ENCODE data around the gene PPARA. TPM values are rescaled to one million over a fixed set of nuclear protein-coding genes. Genes with fewer than 3 reads are reported as not detected.

The PPARA gene
- total and polyA plus RNA-seq, 2 experiments from 2014 or later, result 4.7 to 12.6 TPM

- Histone ChIP-seq H4K20me1 (replicated peaks; ENCODE audit: insufficient read depth) (no peaks in the 10 kb centered on the region), H3K27me3 (ENCODE audit: insufficient read depth) (no peaks in the 10 kb centered on the region), H3K4me3 (no peak overlapping the region), H3K4me2 (no peak overlapping the region), H2AFZ (no peak overlapping the region), H3K9me2 (ENCODE audit: insufficient read depth) (no peaks in the 10 kb centered on the region), H3F3A (replicated peaks; ENCODE audit: low read depth) (no peaks in the 10 kb centered on the region), H3K36me3 (ENCODE audit: insufficient read depth) (no peaks in the 10 kb centered on the region), H3K27ac (ENCODE audit: low read depth) (no peak overlapping the region), H3K4me1 (ENCODE audit: insufficient read depth) (no peaks in the 10 kb centered on the region), H3K79me2 (replicated peaks; ENCODE audit: insufficient read depth) (no peaks in the 10 kb centered on the region)
- Mint-ChIP-seq H3K4me3 (no peak overlapping the region), H3K27ac (no peak overlapping the region), H3K4me1 (no peaks in the 10 kb centered on the region), H3K9me3 (no peaks in the 10 kb centered on the region), H3K36me3 (ENCODE audit: low read depth) (no peaks in the 10 kb centered on the region), H3K27me3 (ENCODE audit: insufficient read depth, low read depth, poor library complexity) (peaks cover 7% of the 10 kb centered on the region)
- ATAC-seq (no peak), DNase-seq (ENCODE audit: low spot score) (no peak)
- TF ChIP-seq EZH2 (IDR thresholded peaks at IDR 0.05; ENCODE audit: low read depth, unreplicated experiment) (no peak), CREB1 (CRISPR knock-in tag; IDR thresholded peaks at IDR 0.05; ENCODE audit: low read depth) (no peak), EZH2phosphoT487 (IDR thresholded peaks at IDR 0.05; ENCODE audit: unreplicated experiment) (no peak), ZNF331 (CRISPR knock-in tag; IDR thresholded peaks at IDR 0.05; ENCODE audit: low read depth) (no peak)
- TF ChIP-seq, protein P1, sequence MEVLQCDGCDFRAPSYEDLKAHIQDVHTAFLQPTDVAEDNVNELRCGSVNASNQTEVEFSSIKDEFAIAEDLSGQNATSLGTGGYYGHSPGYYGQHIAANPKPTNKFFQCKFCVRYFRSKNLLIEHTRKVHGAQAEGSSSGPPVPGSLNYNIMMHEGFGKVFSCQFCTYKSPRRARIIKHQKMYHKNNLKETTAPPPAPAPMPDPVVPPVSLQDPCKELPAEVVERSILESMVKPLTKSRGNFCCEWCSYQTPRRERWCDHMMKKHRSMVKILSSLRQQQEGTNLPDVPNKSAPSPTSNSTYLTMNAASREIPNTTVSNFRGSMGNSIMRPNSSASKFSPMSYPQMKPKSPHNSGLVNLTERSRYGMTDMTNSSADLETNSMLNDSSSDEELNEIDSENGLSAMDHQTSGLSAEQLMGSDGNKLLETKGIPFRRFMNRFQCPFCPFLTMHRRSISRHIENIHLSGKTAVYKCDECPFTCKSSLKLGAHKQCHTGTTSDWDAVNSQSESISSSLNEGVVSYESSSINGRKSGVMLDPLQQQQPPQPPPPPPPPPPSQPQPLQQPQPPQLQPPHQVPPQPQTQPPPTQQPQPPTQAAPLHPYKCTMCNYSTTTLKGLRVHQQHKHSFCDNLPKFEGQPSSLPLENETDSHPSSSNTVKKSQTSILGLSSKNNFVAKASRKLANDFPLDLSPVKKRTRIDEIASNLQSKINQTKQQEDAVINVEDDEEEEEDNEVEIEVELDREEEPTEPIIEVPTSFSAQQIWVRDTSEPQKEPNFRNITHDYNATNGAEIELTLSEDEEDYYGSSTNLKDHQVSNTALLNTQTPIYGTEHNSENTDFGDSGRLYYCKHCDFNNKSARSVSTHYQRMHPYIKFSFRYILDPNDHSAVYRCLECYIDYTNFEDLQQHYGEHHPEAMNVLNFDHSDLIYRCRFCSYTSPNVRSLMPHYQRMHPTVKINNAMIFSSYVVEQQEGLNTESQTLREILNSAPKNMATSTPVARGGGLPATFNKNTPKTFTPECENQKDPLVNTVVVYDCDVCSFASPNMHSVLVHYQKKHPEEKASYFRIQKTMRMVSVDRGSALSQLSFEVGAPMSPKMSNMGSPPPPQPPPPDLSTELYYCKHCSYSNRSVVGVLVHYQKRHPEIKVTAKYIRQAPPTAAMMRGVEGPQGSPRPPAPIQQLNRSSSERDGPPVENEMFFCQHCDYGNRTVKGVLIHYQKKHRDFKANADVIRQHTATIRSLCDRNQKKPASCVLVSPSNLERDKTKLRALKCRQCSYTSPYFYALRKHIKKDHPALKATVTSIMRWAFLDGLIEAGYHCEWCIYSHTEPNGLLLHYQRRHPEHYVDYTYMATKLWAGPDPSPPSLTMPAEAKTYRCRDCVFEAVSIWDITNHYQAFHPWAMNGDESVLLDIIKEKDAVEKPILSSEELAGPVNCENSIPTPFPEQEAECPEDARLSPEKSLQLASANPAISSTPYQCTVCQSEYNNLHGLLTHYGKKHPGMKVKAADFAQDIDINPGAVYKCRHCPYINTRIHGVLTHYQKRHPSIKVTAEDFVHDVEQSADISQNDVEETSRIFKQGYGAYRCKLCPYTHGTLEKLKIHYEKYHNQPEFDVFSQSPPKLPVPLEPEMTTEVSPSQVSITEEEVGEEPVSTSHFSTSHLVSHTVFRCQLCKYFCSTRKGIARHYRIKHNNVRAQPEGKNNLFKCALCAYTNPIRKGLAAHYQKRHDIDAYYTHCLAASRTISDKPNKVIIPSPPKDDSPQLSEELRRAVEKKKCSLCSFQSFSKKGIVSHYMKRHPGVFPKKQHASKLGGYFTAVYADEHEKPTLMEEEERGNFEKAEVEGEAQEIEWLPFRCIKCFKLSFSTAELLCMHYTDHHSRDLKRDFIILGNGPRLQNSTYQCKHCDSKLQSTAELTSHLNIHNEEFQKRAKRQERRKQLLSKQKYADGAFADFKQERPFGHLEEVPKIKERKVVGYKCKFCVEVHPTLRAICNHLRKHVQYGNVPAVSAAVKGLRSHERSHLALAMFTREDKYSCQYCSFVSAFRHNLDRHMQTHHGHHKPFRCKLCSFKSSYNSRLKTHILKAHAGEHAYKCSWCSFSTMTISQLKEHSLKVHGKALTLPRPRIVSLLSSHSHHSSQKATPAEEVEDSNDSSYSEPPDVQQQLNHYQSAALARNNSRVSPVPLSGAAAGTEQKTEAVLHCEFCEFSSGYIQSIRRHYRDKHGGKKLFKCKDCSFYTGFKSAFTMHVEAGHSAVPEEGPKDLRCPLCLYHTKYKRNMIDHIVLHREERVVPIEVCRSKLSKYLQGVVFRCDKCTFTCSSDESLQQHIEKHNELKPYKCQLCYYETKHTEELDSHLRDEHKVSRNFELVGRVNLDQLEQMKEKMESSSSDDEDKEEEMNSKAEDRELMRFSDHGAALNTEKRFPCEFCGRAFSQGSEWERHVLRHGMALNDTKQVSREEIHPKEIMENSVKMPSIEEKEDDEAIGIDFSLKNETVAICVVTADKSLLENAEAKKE (CRISPR knock-in tag; IDR thresholded peaks at IDR 0.05), result no peak
Measured at GRCh38 chr22:46133588-46133855, 16.8 kb upstream of the PPARA start.

DNA sequence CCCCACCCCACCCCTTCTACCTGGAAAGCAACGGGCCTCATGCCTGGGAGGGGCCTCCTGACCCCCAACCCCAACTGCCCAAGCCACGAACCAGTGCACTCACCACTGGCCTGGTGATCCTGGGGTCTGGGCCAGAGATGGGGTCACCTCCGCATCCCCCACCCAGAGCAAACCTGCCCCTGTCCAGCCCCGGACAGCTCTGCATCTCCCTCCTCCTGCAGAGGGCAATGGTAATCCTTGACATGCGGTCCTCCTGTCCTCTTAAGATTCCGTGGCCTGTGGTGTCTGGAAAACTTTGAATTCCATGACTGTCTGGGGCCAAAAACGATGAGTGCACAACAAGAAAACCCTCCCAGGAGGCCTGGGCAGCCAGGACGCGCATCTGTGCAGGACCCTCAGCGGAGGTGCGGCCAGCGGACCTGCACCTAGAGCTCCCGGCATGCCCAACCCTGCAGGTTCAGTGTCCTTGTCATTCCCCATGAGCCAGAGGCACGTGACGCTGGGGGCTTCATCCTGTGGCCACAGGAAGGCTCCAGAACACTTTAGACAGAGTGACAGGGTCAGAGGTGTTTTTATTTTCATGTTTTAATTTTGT lies 16.1 kb upstream of the PPARA start:
- no peak for ATAC-seq
- H3K4me2 ChIP-seq, result no peak overlapping the region
- H3K27ac ChIP-seq (ENCODE audit: low read depth), result no peak overlapping the region
- Mint-ChIP-seq H3K27me3 (ENCODE audit: insufficient read depth, low read depth, poor library complexity) (peaks cover 7% of the 10 kb centered on the region), H3K9me3 (no peaks in the 10 kb centered on the region), H3K4me1 (no peaks in the 10 kb centered on the region), H3K27ac (no peak overlapping the region), H3K4me3 (no peak overlapping the region), H3K36me3 (ENCODE audit: low read depth) (no peaks in the 10 kb centered on the region)
- no peak overlapping the region for H3K4me3 ChIP-seq
- H3K27me3 ChIP-seq (ENCODE audit: insufficient read depth), result no peaks in the 10 kb centered on the region
- no peaks in the 10 kb centered on the region for H3K9me2 ChIP-seq (ENCODE audit: insufficient read depth)
- no peaks in the 10 kb centered on the region for H3K79me2 ChIP-seq (replicated peaks; ENCODE audit: insufficient read depth)
- H3F3A ChIP-seq (replicated peaks; ENCODE audit: low read depth), result no peaks in the 10 kb centered on the region
- no peaks in the 10 kb centered on the region for H3K4me1 ChIP-seq (ENCODE audit: insufficient read depth)
- no peaks in the 10 kb centered on the region for H3K36me3 ChIP-seq (ENCODE audit: insufficient read depth)
- H2AFZ ChIP-seq, result no peak overlapping the region
- no peaks in the 10 kb centered on the region for H4K20me1 ChIP-seq (replicated peaks; ENCODE audit: insufficient read depth)
- no peak for DNase-seq (ENCODE audit: low spot score)
- TF ChIP-seq STAT1 (IDR thresholded peaks at IDR 0.05; ENCODE audit: unreplicated experiment), result no peak
- TF ChIP-seq ZNF331 (CRISPR knock-in tag; IDR thresholded peaks at IDR 0.05; ENCODE audit: low read depth), result no peak
- TF ChIP-seq EZH2 (IDR thresholded peaks at IDR 0.05; ENCODE audit: low read depth, unreplicated experiment), result no peak
- no peak for TF ChIP-seq CREB1 (CRISPR knock-in tag; IDR thresholded peaks at IDR 0.05; ENCODE audit: low read depth)
- TF ChIP-seq REST (IDR thresholded peaks at IDR 0.05; ENCODE audit: unreplicated experiment), result no peak
- TF ChIP-seq, protein P2, sequence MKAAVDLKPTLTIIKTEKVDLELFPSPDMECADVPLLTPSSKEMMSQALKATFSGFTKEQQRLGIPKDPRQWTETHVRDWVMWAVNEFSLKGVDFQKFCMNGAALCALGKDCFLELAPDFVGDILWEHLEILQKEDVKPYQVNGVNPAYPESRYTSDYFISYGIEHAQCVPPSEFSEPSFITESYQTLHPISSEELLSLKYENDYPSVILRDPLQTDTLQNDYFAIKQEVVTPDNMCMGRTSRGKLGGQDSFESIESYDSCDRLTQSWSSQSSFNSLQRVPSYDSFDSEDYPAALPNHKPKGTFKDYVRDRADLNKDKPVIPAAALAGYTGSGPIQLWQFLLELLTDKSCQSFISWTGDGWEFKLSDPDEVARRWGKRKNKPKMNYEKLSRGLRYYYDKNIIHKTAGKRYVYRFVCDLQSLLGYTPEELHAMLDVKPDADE (IDR thresholded peaks at IDR 0.05), result no peak
- no peak for TF ChIP-seq EZH2phosphoT487 (IDR thresholded peaks at IDR 0.05; ENCODE audit: unreplicated experiment)
- TF ChIP-seq POLR2AphosphoS5 (IDR thresholded peaks at IDR 0.05; ENCODE audit: low read depth), result no peak

Measured in GM23338 (cell line).